ENCODE measurements around the gene XPR1. TPM values are rescaled to one million over a fixed set of nuclear protein-coding genes. Genes with fewer than 3 reads are reported as not detected.

The XPR1 gene
- total RNA-seq, 4 donors from 2014 or later, result 15.8 to 26.7 (median 22.8) TPM

DNA sequence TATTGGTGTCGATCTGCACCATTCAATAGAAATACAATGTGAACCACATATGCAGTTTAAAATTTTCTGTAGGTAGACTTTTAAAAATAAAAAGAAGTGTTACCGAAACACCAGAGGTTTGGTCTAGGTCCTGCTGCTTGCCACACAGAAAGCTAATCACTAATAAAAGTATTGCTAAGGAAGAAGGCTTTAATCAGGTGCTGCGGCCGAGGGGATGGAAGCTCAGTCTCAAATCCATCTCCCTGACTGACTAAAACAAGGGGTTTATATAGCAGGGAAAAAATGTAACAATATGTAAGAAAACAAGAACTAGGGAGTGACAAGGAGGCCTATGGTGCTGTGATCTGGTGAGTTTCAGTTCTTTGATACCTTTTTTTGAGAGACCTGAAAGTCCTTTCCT is 99.3 kb downstream of the XPR1 start:
- H3K27me3 ChIP-seq, result no peaks in the 10 kb centered on the region
- H3K36me3 ChIP-seq, result no peaks in the 10 kb centered on the region
- DNase-seq (ENCODE audit: extremely low spot score), result no peak
- intact Hi-C loops (cut with DNase I), result no loop called here
- TF ChIP-seq, protein P1, sequence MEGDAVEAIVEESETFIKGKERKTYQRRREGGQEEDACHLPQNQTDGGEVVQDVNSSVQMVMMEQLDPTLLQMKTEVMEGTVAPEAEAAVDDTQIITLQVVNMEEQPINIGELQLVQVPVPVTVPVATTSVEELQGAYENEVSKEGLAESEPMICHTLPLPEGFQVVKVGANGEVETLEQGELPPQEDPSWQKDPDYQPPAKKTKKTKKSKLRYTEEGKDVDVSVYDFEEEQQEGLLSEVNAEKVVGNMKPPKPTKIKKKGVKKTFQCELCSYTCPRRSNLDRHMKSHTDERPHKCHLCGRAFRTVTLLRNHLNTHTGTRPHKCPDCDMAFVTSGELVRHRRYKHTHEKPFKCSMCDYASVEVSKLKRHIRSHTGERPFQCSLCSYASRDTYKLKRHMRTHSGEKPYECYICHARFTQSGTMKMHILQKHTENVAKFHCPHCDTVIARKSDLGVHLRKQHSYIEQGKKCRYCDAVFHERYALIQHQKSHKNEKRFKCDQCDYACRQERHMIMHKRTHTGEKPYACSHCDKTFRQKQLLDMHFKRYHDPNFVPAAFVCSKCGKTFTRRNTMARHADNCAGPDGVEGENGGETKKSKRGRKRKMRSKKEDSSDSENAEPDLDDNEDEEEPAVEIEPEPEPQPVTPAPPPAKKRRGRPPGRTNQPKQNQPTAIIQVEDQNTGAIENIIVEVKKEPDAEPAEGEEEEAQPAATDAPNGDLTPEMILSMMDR (IDR thresholded peaks at IDR 0.05), result no peak
- no peak for TF ChIP-seq POLR2A (IDR thresholded peaks at IDR 0.05; ENCODE audit: low read depth)
- no peak for TF ChIP-seq EP300 (IDR thresholded peaks at IDR 0.05)
- TF ChIP-seq POLR2AphosphoS5 (IDR thresholded peaks at IDR 0.05), result no peak
- no peaks in the 10 kb centered on the region for H3K4me1 ChIP-seq
- no peak overlapping the region for H3K4me3 ChIP-seq
- 95% methylated on average over 4 of the region's 4 CpGs for WGBS
- H3K9me3 ChIP-seq, result peaks cover 0 to 14% (median 10%) of the 10 kb centered on the region in 4 donors
- H3K27ac ChIP-seq (replicated peaks in 1 of 4), result no peak overlapping the region

DNA sequence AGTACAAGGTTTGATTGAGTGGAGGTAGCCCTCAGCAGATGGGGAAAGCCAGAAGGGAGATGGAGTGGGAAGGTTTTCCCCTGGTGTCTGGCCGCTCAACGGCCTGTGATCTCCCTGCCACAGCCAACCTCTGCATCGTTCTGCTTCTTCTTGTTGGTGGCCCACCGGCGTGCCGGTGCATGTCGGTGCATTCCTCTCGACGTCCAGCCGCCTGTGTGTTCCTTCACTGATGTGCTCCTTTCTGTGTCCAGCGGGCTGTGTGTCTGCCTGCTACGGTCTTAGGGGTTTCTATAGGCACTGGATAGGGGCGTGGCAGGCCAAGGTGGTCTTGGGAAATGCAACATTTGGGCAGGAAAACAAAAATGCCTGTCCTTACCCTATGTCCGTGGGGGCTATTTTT is 101.0 kb downstream of the XPR1 start:
- Histone ChIP-seq H3K27me3 (no peaks in the 10 kb centered on the region), H3K4me3 (no peak overlapping the region), H3K36me3 (no peaks in the 10 kb centered on the region), H3K4me1 (no peaks in the 10 kb centered on the region), H3K27ac (replicated peaks in 1 of 4) (no peak overlapping the region), H3K9me3 (peaks cover 0 to 14% (median 10%) of the 10 kb centered on the region in 4 donors)
- 92% methylated on average over 11 of the region's 14 CpGs for WGBS
- DNase-seq (ENCODE audit: extremely low spot score), result no peak
- intact Hi-C loops (cut with DNase I), result no loop called here
- TF ChIP-seq POLR2A (IDR thresholded peaks at IDR 0.05; ENCODE audit: low read depth) (no peak), EP300 (IDR thresholded peaks at IDR 0.05) (no peak), POLR2AphosphoS5 (IDR thresholded peaks at IDR 0.05) (no peak)
- TF ChIP-seq, protein P1 (IDR thresholded peaks at IDR 0.05), result no peak

DNA sequence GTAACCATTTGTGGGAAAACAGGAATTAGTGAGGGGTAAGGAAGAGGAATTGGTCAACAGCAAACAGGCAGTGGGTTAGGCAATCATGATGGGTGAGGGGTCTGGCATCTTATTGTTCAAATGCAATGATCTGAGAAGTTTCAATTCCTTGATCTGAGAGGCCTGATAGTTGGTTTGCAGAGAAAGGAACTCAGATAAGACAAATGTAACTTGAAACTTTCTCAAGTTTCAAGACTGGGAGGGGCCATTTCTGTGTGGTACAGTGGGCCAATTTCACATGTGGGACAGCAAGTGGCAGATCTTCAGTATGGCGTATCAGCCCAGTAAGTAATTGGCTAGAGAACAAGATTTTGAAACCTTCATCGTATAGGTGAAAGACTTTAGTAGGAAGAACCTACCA is 102.5 kb downstream of the XPR1 start:
- TF ChIP-seq EP300 (IDR thresholded peaks at IDR 0.05) (no peak), POLR2A (IDR thresholded peaks at IDR 0.05; ENCODE audit: low read depth) (no peak), POLR2AphosphoS5 (IDR thresholded peaks at IDR 0.05) (no peak)
- TF ChIP-seq, protein P1 (IDR thresholded peaks at IDR 0.05), result no peak
- no peaks in the 10 kb centered on the region for H3K4me1 ChIP-seq

DNA sequence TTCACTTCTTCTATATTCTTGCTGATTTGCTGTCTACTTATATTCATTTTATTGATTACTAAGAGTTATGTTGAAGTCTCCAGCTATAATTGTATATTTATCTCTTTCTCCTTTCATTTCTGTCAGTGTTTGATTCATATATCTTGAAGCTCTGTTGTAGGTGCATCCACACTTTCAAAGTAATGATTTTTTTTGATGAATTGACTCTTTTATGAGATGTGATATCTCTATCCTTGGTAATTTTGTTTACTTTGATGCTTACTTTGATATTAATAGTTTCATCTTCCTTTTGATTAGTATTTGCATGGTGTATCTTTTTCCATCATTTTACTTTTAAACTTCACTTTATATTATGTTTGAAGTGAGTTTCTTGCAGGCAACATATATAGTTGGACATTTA is 110.8 kb downstream of the XPR1 start:
- intact Hi-C loops (cut with DNase I), result no loop called here
- H3K9me3 ChIP-seq, result peaks cover 0 to 13% (median 10%) of the 10 kb centered on the region in 4 donors

More for the DNA sequence above, 102.5 kb downstream of the XPR1 start:
- no peaks in the 10 kb centered on the region for H3K27me3 ChIP-seq
- H3K36me3 ChIP-seq, result no peaks in the 10 kb centered on the region
- no peak overlapping the region for H3K27ac ChIP-seq (replicated peaks in 1 of 4)
- no peak overlapping the region for H3K4me3 ChIP-seq
- 94% methylated on average over 2 of the region's 2 CpGs for WGBS
- DNase-seq (ENCODE audit: extremely low spot score), result no peak
- H3K9me3 ChIP-seq, result peaks cover 0 to 14% (median 10%) of the 10 kb centered on the region in 4 donors
- intact Hi-C loops (cut with DNase I), result no loop called here

DNA sequence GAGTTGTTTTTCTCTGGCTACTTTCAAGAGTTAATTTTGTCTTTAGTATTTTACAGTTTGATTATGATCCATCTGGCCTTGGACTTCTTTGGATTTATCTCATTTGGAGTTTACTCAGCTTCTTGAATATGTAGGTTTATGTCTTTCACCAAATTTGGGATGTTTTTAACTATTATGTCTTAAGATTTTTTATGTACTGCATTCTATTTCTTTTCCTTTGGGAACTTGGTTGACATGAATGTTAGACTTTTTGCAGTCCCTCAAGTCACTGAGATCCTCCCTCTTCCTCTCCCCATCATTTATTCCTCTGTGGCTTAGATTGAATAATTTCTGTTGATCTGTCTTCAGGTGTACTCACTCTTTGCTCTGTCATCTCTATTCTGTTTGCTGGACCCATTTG is 112.0 kb downstream of the XPR1 start:
- no peaks in the 10 kb centered on the region for H3K4me1 ChIP-seq
- no peak overlapping the region for H3K27ac ChIP-seq (replicated peaks in 1 of 4)
- peaks cover 0 to 13% (median 10%) of the 10 kb centered on the region in 4 donors for H3K9me3 ChIP-seq
- intact Hi-C loops (cut with DNase I), result no loop called here
- no peak for TF ChIP-seq POLR2A (IDR thresholded peaks at IDR 0.05; ENCODE audit: low read depth)
- TF ChIP-seq, protein P1 (IDR thresholded peaks at IDR 0.05), result no peak
- no peak for TF ChIP-seq POLR2AphosphoS5 (IDR thresholded peaks at IDR 0.05)
- no peak for TF ChIP-seq EP300 (IDR thresholded peaks at IDR 0.05)
- no peaks in the 10 kb centered on the region for H3K36me3 ChIP-seq
- H3K27me3 ChIP-seq, result no peaks in the 10 kb centered on the region
- DNase-seq (ENCODE audit: extremely low spot score), result no peak
- no peak overlapping the region for H3K4me3 ChIP-seq

More for the DNA sequence above, 110.8 kb downstream of the XPR1 start:
- no peak for DNase-seq (ENCODE audit: extremely low spot score)
- H3K27ac ChIP-seq (replicated peaks in 1 of 4), result no peak overlapping the region
- no peaks in the 10 kb centered on the region for H3K4me1 ChIP-seq
- H3K36me3 ChIP-seq, result no peaks in the 10 kb centered on the region
- H3K27me3 ChIP-seq, result no peaks in the 10 kb centered on the region
- no peak for TF ChIP-seq POLR2AphosphoS5 (IDR thresholded peaks at IDR 0.05)
- H3K4me3 ChIP-seq, result no peak overlapping the region

Data from esophagus muscularis mucosa (tissue), 4 donors.